Stimulated activated CD8-positive, alpha-beta memory T cell treated with anti-CD3 and anti-CD28 coated beads, Interleukin-2, amount 100 ng/mL, for 48 hours (primary cell): ENCODE results near the gene NLGN3.
A peak's percentile ranks its signal among the peaks of the same experiment; 100 is the strongest.
"Not testable (repeated sequence)": the region's sequence is repeated elsewhere in the genome, so short reads cannot be mapped to it uniquely, and the experiment has no call there.

Source experiments
- DNase-seq, 2 donors: peaks; one replicate each; pipeline ENCODE4 v3.0.0-alpha.2; 2020; ENCODE audit warnings: low read depth in 2 of 2

NLGN3 gene

DNA sequence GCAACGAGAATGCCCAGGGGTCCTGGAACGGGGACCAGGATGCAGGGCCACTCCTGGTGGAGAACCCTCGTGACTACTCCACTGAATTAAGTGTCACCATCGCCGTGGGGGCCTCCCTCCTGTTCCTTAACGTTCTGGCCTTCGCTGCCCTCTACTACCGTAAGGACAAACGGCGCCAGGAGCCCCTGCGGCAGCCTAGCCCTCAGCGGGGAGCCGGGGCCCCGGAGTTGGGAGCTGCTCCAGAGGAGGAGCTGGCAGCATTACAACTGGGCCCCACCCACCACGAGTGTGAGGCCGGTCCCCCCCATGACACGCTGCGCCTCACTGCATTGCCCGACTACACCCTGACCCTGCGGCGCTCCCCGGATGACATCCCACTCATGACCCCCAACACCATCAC is 24.9 kb downstream of the NLGN3 start:
- no peak for DNase-seq

- no peak for DNase-seq
These were observed 26.0 kb downstream of the NLGN3 start for GRCh38 chrX:71170660-71171059.

DNA sequence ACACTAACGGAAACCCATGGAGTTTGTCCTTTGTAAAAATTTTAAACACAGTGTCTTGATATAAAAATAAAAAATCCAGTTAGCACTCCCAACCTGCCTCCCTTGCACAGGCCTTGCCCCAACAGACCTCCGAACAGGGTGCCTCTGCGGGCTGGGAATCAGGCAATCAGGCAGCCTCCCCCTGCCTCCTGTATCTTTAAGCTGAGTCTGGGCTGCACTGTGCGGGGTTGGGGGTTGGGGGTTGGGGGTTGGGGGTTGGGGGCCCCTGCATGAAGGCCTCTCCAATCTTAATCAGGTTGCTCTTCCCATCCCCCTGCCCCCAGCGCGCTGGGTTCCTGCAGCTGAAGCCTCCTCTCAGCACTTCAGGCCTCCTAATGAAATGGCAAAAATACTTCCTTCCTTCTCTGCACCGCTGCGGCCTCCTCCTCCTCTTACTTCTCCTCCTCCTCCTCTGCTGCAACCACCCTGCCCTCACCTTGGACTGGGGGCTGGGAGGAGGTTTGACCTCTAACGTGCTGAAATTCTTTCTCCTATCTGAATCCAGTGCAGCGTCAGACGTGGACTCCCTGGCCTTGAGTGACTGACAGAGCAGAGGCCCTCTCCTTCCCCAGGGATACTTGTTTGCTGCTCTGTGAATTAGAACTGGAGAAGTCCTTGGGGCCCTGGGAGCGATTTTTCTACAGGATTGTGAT is 26.6 kb downstream of the NLGN3 start:
- DNase-seq = no peak

DNA sequence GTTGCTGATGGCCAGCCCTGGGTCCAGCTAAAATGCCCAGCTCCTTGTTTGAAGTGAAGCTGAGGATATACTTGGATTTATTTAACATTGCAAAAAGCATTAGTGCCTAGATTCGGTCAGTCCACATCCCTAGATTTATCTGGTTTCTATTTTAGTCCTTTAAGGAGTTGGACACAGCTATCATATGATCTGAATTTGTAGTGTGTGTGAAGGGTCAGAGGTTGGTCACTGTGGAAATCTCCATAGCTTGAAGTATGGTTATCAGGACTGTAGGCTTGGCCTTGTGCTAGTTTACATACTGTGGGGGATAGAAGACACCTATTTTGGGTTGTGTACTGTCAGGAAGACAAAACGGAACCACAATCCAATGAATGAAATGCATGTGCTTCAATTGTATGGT is 28.8 kb downstream of the NLGN3 start:
- no peak for DNase-seq

GRCh38 chrX:71174795-71175194 is 30.2 kb downstream of the NLGN3 start:
- no peak for DNase-seq

DNA sequence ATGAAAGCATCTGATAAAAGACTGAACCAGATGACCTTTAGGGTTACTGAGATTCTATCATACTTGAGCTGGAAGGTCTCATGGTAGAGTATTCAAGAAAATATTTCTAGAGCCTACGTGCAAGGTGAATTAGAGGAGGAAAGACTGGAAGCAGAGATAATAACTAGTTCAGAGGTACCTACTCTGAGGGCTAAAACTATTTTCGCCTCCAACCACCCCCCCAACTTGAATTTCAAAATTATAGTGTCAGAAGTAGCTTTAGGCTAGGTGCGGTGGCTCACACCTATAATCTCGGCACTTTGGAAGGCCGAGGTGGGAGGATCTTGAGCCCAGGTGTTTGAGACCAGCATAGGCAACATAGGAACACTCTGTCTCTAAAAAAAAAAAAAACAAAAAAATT is 30.9 kb downstream of the NLGN3 start:
- no peak for DNase-seq

DNA sequence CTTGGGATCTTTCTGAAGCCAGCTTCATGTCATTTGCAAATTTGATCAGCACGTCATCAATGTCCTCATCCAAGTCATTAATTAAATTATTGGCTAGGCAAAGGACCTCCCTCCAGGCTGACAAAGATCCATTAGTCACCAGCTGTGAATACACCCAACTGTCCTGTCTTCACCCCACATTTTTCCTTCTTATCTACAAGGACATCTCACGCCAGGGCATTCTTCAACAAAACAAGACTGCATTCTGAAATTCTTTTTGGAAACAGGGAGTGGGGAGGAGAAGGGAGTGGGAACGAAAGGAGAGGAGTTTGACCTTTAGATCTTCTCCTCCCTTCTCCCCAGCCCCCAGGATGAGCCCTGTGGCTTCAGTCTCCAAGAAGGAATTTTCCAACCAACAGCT is 32.7 kb downstream of the NLGN3 start:
- no peak for DNase-seq

DNA sequence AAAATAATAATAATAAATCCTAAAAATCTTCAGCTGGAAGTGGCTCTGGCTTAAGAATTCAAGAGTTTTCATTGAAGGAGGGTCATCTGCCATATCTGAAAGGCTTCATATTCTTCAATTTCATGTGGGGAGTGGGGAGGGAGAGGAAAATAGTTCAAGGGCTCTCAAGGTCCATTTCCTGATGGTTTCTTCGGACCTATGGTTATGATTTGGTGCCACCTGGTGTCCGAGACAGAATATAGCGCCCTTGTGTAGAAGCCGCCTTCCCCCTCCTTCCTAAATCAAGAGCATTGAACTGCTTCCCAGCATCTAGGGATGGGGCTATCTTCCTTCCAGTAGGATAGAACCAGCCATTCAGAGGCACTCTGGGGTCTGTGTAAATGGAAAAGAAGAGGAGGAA is 34.3 kb downstream of the NLGN3 start:
- peak in 1 of 2 donors; percentile 10 for DNase-seq

DNA sequence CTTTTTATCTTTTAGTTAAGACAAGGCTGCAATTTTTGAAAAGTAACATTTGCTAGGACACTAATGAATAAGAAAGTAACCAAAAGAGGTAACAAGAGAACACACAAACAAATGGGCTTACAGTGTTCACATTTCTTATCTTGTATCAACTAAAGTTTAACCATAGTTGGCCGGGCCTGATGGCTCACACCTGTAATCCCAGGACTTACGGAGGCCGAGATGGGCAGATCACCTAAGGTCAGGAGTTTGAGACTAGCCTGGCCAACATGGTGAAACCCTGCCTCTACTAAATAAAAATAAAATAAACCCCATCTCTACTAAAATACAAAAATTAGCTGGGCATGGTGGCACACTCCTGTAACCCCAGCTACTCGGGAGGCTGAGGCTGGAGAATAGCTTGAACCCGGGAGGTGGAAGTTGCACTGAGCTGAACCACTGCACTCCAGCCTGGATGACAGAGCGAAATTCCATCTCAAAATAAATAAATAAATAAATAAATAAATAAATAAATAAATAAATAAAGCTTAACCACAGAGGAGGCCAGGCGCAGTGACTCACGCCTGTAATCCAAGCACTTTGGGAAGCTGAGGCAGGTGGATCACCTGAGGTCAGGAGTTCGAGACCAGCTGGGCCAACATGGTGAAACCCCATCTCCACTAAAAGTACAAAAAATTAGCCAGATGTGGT is 36.1 kb downstream of the NLGN3 start:
- DNase-seq = not testable (repeated sequence)

DNA sequence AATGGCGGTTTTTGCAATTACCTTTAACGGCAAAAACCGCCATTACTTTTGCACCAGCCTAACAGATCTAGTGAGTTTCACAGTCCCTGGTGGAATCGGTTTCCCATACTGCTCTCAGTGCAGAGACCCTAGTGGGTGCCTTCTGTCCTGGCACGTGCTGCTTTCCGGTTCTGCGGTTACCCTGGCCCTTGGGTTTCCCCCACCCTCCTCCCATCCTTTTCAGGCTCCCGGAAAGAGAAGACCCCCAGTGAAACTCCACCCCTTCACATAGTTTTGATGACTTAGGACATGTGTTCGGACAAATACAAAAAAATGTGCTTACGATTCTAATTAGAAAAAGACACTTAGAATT is 36.9 kb downstream of the NLGN3 start:
- peak; percentile 17 to 29 for DNase-seq

DNA sequence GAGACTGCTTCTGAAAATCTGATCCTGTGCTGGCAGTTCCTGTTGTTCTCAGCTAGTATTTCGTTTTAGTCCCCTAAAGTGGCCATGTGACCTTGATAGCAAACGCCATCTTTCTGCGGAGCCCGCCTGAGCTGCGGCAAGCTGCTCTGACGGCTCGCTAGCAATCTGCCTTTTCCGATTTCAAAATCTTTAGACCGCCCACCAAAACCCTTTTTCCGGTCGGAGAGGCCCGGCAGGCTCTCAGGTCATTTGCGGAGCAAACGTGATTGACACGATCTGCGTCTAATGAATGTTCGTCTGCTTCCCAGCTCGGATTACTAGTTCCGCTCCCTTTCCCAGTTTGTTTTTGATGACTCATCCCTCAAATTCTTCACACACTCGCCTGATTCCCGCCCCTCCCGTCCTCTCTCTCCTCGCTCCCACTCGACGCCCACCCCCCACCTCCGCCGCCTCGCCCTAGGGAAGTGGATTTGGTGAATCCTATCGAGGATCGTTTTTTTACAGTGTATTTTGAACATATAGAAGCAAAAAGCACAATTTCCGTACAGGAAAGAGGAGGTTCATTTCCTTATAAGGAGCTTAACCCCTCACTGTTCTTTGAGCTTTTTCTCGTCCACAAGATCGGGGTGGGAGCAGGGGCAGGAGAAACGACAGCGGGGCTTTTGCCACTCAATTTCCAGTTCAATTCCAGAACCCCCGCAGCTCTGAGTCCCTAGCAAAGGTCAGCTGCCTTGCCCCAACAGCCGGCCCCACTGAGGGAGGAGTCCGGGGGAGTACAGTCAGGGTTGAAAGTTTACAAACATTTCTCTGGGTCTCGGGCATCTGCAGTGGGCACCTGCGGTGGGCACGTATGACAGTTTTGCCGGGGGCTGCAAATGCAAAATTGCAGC is 37.5 kb downstream of the NLGN3 start:
- DNase-seq = peak; percentile 51 to 67

DNA sequence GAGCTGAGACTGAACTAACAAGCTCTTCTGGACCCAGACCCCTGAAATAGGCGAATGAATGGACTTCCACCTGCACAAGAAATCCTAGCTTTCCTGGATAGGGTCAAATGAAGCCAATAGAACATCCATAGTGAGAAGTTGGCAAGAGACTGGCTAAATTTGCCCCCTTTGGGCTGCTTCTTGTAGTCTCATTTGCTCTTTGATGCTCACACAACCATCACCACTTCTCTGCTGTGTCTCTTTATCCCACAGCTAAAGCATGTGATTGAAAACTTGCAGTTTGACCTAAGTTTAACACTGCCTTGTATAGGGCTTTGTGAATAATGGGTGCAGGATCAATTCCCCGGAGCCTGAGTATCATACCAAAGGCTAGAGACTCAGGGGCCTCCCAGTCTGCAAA is 38.2 kb downstream of the NLGN3 start:
- no peak for DNase-seq

GRCh38 chrX:71183341-71183740 is 38.7 kb downstream of the NLGN3 start:
- DNase-seq = no peak

DNA sequence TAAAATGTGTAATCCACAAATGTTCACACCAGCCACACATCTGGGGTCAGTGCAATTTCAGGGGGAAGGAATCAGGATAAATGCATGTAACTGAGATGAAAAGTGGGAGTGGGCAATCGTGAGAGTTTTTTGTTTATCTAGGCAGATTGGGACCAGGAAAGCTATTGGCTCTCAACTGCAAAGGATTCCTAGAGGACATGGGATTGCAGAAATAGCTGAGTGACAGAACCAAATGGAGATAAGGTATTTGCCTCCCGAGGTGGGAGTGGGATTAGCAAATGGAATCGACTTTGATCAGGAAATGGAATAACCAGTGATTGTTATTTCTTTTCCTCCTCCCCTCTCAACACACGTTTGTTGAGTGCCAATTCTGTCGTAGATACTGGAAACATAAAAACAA is 39.5 kb downstream of the NLGN3 start:
- no peak for DNase-seq

GRCh38 chrX:71184803-71185495 is 40.3 kb downstream of the NLGN3 start:
- no peak for DNase-seq

DNA sequence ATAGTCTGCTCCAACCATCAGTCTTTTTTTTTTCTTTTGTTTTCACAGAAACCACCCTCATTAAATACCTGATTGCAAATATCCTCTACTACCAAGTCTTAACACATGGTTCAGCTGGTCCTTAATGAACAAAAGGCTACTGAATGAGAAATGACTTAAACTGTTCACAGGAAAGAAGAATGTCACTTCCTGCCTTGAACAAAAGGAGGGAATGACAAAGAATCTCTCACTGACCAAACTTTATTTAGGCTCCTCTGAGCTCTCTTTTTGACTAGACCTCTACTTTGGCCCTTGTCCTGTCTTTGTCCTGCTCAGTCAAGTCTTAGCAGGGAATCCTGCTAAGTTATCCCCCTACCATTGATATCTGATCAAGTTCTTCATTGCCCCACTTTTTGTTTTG is 46.6 kb downstream of the NLGN3 start:
- no peak for DNase-seq

- no peak for DNase-seq
These were observed 51.5 kb downstream of the NLGN3 start for GRCh38 chrX:71195964-71196649.

- DNase-seq = no peak
These were observed 53.4 kb downstream of the NLGN3 start for GRCh38 chrX:71198066-71198465.

GRCh38 chrX:71199252-71200008 is 54.8 kb downstream of the NLGN3 start:
- no peak for DNase-seq

DNA sequence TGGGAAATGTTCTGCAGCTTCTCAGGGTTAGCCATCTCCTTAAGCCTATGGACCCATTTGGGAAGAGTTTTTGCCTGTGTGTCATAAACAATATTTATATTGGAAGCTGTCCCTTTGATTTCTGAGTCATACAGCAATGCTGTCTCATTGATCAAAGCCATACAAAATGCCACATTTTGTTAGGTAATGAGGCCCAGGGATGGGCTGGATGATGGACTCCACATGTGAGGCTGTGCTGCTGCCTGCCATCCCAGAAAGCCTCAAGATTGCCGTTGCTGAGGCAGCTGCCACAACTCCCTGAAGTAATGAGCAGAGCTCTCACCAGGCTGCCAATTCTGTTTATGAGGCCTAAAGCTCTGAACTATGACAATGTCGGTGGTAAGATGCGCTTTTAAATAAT is 66.2 kb downstream of the NLGN3 start:
- no peak for DNase-seq

- no peak for DNase-seq
These were observed 67.9 kb downstream of the NLGN3 start for GRCh38 chrX:71212536-71212935.
